Measurements from ENCODE around the gene CDK3. TPM values are rescaled to one million over a fixed set of nuclear protein-coding genes. Genes with fewer than 3 reads are reported as not detected.

The CDK3 gene
- total RNA-seq, 6 experiments from 2014 or later: 1.9 to 2.9 (median 2.1) TPM

GRCh38 chr17:76054112-76054476 is 53.4 kb downstream of the CDK3 start:
- peaks cover 22% of the 10 kb centered on the region for H3K4me1 Mint-ChIP-seq (ENCODE audit: low read depth)
- no peaks in the 10 kb centered on the region; the same call in 1 of the 2 replicates for H3K27me3 Mint-ChIP-seq (ENCODE audit: insufficient read depth)
- no peaks in the 10 kb centered on the region for H3K9me3 Mint-ChIP-seq
- no peak overlapping the region for H3K4me3 Mint-ChIP-seq
- peak; percentile 22 for DNase-seq
- H3K36me3 Mint-ChIP-seq (ENCODE audit: low read depth): peaks cover 68% of the 10 kb centered on the region
- TF ChIP-seq CTCF (IDR thresholded peaks at IDR 0.05): no peak
- 0 out of 2 replicates have a peak overlapping the region, but pooled peaks have one; percentile 14 for H3K27ac Mint-ChIP-seq

Other genes starting within 250 kb of the CDK3 start
- 10 to 100 TPM; 33.8 to 43.2 (median 37.7) TPM for gene GALK1, start 235.7 kb upstream of the CDK3 start, total RNA-seq (2021; fragmentation: NEBNext Ultra II Directional; extraction: Animal tissue kit (Norgen Biotek cat#: 25700))
- gene UNK, start 216.0 kb upstream of the CDK3 start, total RNA-seq (2021; fragmentation: NEBNext Ultra II Directional; extraction: Animal tissue kit (Norgen Biotek cat#: 25700)): 10 to 100 TPM; 12.7 to 18.6 (median 16.2) TPM
- under 1 TPM; 0.17 to 0.78 (median 0.24) TPM for gene UNC13D, start 156.5 kb upstream of the CDK3 start, total RNA-seq (2021; fragmentation: NEBNext Ultra II Directional; extraction: Animal tissue kit (Norgen Biotek cat#: 25700))
- gene WBP2, start 145.5 kb upstream of the CDK3 start, total RNA-seq (2021; fragmentation: NEBNext Ultra II Directional; extraction: Animal tissue kit (Norgen Biotek cat#: 25700)): 10 to 100 TPM; 51.4 to 65.5 (median 59.3) TPM
- 1 to 10 TPM; 1.0 to 2.3 (median 1.5) TPM for gene TRIM47, start 122.3 kb upstream of the CDK3 start, total RNA-seq (2021; fragmentation: NEBNext Ultra II Directional; extraction: Animal tissue kit (Norgen Biotek cat#: 25700))
- 10 to 100 TPM; 10.3 to 12.6 (median 11.0) TPM for gene TRIM65, start 103.9 kb upstream of the CDK3 start, total RNA-seq (2021; fragmentation: NEBNext Ultra II Directional; extraction: Animal tissue kit (Norgen Biotek cat#: 25700))
- gene MRPL38, start 96.0 kb upstream of the CDK3 start, total RNA-seq (2021; fragmentation: NEBNext Ultra II Directional; extraction: Animal tissue kit (Norgen Biotek cat#: 25700)): 10 to 100 TPM; 64.9 to 89.8 (median 70.3) TPM
- gene FBF1, start 59.8 kb upstream of the CDK3 start, total RNA-seq (2021; fragmentation: NEBNext Ultra II Directional; extraction: Animal tissue kit (Norgen Biotek cat#: 25700)): 10 to 100 TPM in 1 of 6 experiments, 1 to 10 TPM in 5; 5.6 to 10.1 (median 6.3) TPM
- gene ACOX1, start 21.7 kb upstream of the CDK3 start, total RNA-seq (2021; fragmentation: NEBNext Ultra II Directional; extraction: Animal tissue kit (Norgen Biotek cat#: 25700)): 10 to 100 TPM; 40.4 to 47.2 (median 44.5) TPM
- gene TEN1, start 21.6 kb upstream of the CDK3 start, total RNA-seq (2021; fragmentation: NEBNext Ultra II Directional; extraction: Animal tissue kit (Norgen Biotek cat#: 25700)): 10 to 100 TPM; 13.3 to 15.4 (median 13.8) TPM
- not detected for gene EVPL, start 26.5 kb downstream of the CDK3 start, total RNA-seq (2021; fragmentation: NEBNext Ultra II Directional; extraction: Animal tissue kit (Norgen Biotek cat#: 25700))
- gene SRP68, start 71.7 kb downstream of the CDK3 start, total RNA-seq (2021; fragmentation: NEBNext Ultra II Directional; extraction: Animal tissue kit (Norgen Biotek cat#: 25700)): 100 to 1,000 TPM in 3 of 6 experiments, 10 to 100 TPM in 3; 95.3 to 104 (median 100.0) TPM
- under 1 TPM in 5 of 6 experiments, not detected in 1; 0.14 to 0.33 (median 0.15) TPM for gene GALR2, start 73.9 kb downstream of the CDK3 start, total RNA-seq (2021; fragmentation: NEBNext Ultra II Directional; extraction: Animal tissue kit (Norgen Biotek cat#: 25700))
- gene ZACN, start 78.3 kb downstream of the CDK3 start, total RNA-seq (2021; fragmentation: NEBNext Ultra II Directional; extraction: Animal tissue kit (Norgen Biotek cat#: 25700)): under 1 TPM in 2 of 6 experiments, not detected in 4; 0.23 to 0.26 TPM
- 100 to 1,000 TPM; 134 to 157 (median 144) TPM for gene EXOC7, start 102.9 kb downstream of the CDK3 start, total RNA-seq (2021; fragmentation: NEBNext Ultra II Directional; extraction: Animal tissue kit (Norgen Biotek cat#: 25700))
- not detected for gene FOXJ1, start 140.4 kb downstream of the CDK3 start, total RNA-seq (2021; fragmentation: NEBNext Ultra II Directional; extraction: Animal tissue kit (Norgen Biotek cat#: 25700))
- gene RNF157, start 239.6 kb downstream of the CDK3 start, total RNA-seq (2021; fragmentation: NEBNext Ultra II Directional; extraction: Animal tissue kit (Norgen Biotek cat#: 25700)): under 1 TPM in 3 of 6 experiments, not detected in 3; 0.11 to 0.19 (median 0.18) TPM